ENCODE measurements around the gene EAF2. TPM values are rescaled to one million over a fixed set of nuclear protein-coding genes. Genes with fewer than 3 reads are reported as not detected.
A peak's percentile ranks its signal among the peaks of the same experiment; 100 is the strongest.

The EAF2 gene
- 15.3 and 18.8 TPM in 2 replicates for total RNA-seq

GRCh38 chr3:121834671-121835464 is at the start of gene EAF2, which contains the start of gene IQCB1:
Gene EAF2 (plus strand): TSS chr3:121835209. CDS start chr3:121835286, 77 bp downstream.
Gene IQCB1 (minus strand): TSS chr3:121835060. CDS start chr3:121828960, 6,100 bp downstream.
- H3K9me3 Mint-ChIP-seq = no peaks in the 10 kb centered on the region
- peaks cover 29% of the 10 kb centered on the region for H3K36me3 Mint-ChIP-seq (ENCODE audit: low read depth)

GRCh38 chr3:121786485-121786884 is 48.5 kb upstream of the EAF2 start:
- intact Hi-C loops (cut with micrococcal nuclease) = no loop called here
- H3K9me3 Mint-ChIP-seq = no peaks in the 10 kb centered on the region
- H3K27ac Mint-ChIP-seq = no peak overlapping the region
- no peaks in the 10 kb centered on the region for H3K4me1 Mint-ChIP-seq (ENCODE audit: low read depth)
- H3K4me3 Mint-ChIP-seq = no peak overlapping the region
- no peaks in the 10 kb centered on the region for H3K27me3 Mint-ChIP-seq (ENCODE audit: insufficient read depth)
- DNase-seq (ENCODE audit: low spot score) = no peak
- H3K36me3 Mint-ChIP-seq (ENCODE audit: low read depth) = peaks cover 50% of the 10 kb centered on the region

More at GRCh38 chr3:121834671-121835464, at the start of gene EAF2, which contains the start of gene IQCB1:
- intact Hi-C loops (cut with micrococcal nuclease) = loop anchor here (1.0 to 10.0 kb wide), 21 partner anchors 86 to 1750 kb away; partner anchors contain the start of genes GOLGB1, GTF2E1, HACD2 and HCLS1
- Mint-ChIP-seq H3K4me1 (ENCODE audit: low read depth) (peaks cover 60% of the 10 kb centered on the region), H3K27me3 (ENCODE audit: insufficient read depth) (no peaks in the 10 kb centered on the region), H3K4me3 (peak within 1 kb of the TSS; percentile 98), H3K27ac (peak within 1 kb of the TSS; percentile 97)
- DNase-seq (ENCODE audit: low spot score) = peak; percentile 95

GRCh38 chr3:121793078-121793477 is 41.9 kb upstream of the EAF2 start:
- no peak overlapping the region for H3K27ac Mint-ChIP-seq
- H3K27me3 Mint-ChIP-seq (ENCODE audit: insufficient read depth) = no peaks in the 10 kb centered on the region
- intact Hi-C loops (cut with micrococcal nuclease) = no loop called here
- H3K9me3 Mint-ChIP-seq = no peaks in the 10 kb centered on the region
- DNase-seq (ENCODE audit: low spot score) = no peak
- peaks cover 46% of the 10 kb centered on the region for H3K36me3 Mint-ChIP-seq (ENCODE audit: low read depth)
- no peaks in the 10 kb centered on the region for H3K4me1 Mint-ChIP-seq (ENCODE audit: low read depth)
- no peak overlapping the region for H3K4me3 Mint-ChIP-seq

GRCh38 chr3:121794264-121794983 is 40.6 kb upstream of the EAF2 start:
- no peaks in the 10 kb centered on the region for H3K9me3 Mint-ChIP-seq
- DNase-seq (ENCODE audit: low spot score) = no peak
- H3K4me3 Mint-ChIP-seq = no peak overlapping the region
- H3K4me1 Mint-ChIP-seq (ENCODE audit: low read depth) = no peaks in the 10 kb centered on the region
- peaks cover 33% of the 10 kb centered on the region for H3K36me3 Mint-ChIP-seq (ENCODE audit: low read depth)
- no peak overlapping the region for H3K27ac Mint-ChIP-seq
- no peaks in the 10 kb centered on the region for H3K27me3 Mint-ChIP-seq (ENCODE audit: insufficient read depth)
- intact Hi-C loops (cut with micrococcal nuclease) = no loop called here

GRCh38 chr3:121796970-121797369 is 38.0 kb upstream of the EAF2 start:
- peaks cover 32% of the 10 kb centered on the region for H3K36me3 Mint-ChIP-seq (ENCODE audit: low read depth)
- no peak overlapping the region for H3K4me3 Mint-ChIP-seq
- no peak for DNase-seq (ENCODE audit: low spot score)
- H3K9me3 Mint-ChIP-seq = no peaks in the 10 kb centered on the region
- intact Hi-C loops (cut with micrococcal nuclease) = no loop called here
- no peaks in the 10 kb centered on the region for H3K27me3 Mint-ChIP-seq (ENCODE audit: insufficient read depth)
- no peak overlapping the region for H3K27ac Mint-ChIP-seq
- H3K4me1 Mint-ChIP-seq (ENCODE audit: low read depth) = peaks cover 12% of the 10 kb centered on the region

GRCh38 chr3:121800906-121801305 is 34.1 kb upstream of the EAF2 start:
- H3K4me1 Mint-ChIP-seq (ENCODE audit: low read depth) = peaks cover 12% of the 10 kb centered on the region
- H3K36me3 Mint-ChIP-seq (ENCODE audit: low read depth) = peaks cover 32% of the 10 kb centered on the region
- no peak overlapping the region for H3K4me3 Mint-ChIP-seq
- no peaks in the 10 kb centered on the region for H3K27me3 Mint-ChIP-seq (ENCODE audit: insufficient read depth)
- no peaks in the 10 kb centered on the region for H3K9me3 Mint-ChIP-seq
- intact Hi-C loops (cut with micrococcal nuclease) = no loop called here
- H3K27ac Mint-ChIP-seq = no peak overlapping the region
- no peak for DNase-seq (ENCODE audit: low spot score)

GRCh38 chr3:121803771-121804320 is 31.2 kb upstream of the EAF2 start:
- Mint-ChIP-seq H3K36me3 (ENCODE audit: low read depth) (peaks cover 38% of the 10 kb centered on the region), H3K4me1 (ENCODE audit: low read depth) (peaks cover 12% of the 10 kb centered on the region), H3K4me3 (no peak overlapping the region), H3K27ac (no peak overlapping the region), H3K9me3 (no peaks in the 10 kb centered on the region), H3K27me3 (ENCODE audit: insufficient read depth) (no peaks in the 10 kb centered on the region)
- no peak for DNase-seq (ENCODE audit: low spot score)
- intact Hi-C loops (cut with micrococcal nuclease) = no loop called here

GRCh38 chr3:121809249-121809648 is 25.8 kb upstream of the EAF2 start:
- Mint-ChIP-seq H3K27ac (no peak overlapping the region), H3K4me1 (ENCODE audit: low read depth) (peaks cover 16% of the 10 kb centered on the region), H3K36me3 (ENCODE audit: low read depth) (peaks cover 39% of the 10 kb centered on the region), H3K4me3 (no peak overlapping the region), H3K9me3 (no peaks in the 10 kb centered on the region), H3K27me3 (ENCODE audit: insufficient read depth) (no peaks in the 10 kb centered on the region)
- intact Hi-C loops (cut with micrococcal nuclease) = no loop called here
- no peak for DNase-seq (ENCODE audit: low spot score)

- Mint-ChIP-seq H3K36me3 (ENCODE audit: low read depth) (peaks cover 66% of the 10 kb centered on the region), H3K9me3 (peaks cover 12% of the 10 kb centered on the region), H3K4me1 (ENCODE audit: low read depth) (peaks cover 65% of the 10 kb centered on the region), H3K27me3 (ENCODE audit: insufficient read depth) (no peaks in the 10 kb centered on the region), H3K4me3 (no peak overlapping the region), H3K27ac (peak overlapping the region; percentile 37)
- no peak for DNase-seq (ENCODE audit: low spot score)
- intact Hi-C loops (cut with micrococcal nuclease) = no loop called here
Observed at GRCh38 chr3:121817753-121818152, 17.3 kb upstream of the EAF2 start.

- DNase-seq (ENCODE audit: low spot score) = no peak
- H3K4me3 Mint-ChIP-seq = no peak overlapping the region
- H3K9me3 Mint-ChIP-seq = peaks cover 20% of the 10 kb centered on the region
Observed at GRCh38 chr3:121818578-121818977, 16.4 kb upstream of the EAF2 start.

GRCh38 chr3:121819236-121819635 is 15.8 kb upstream of the EAF2 start:
- peaks cover 58% of the 10 kb centered on the region for H3K4me1 Mint-ChIP-seq (ENCODE audit: low read depth)
- no peak overlapping the region for H3K27ac Mint-ChIP-seq
- DNase-seq (ENCODE audit: low spot score) = no peak

More at GRCh38 chr3:121818578-121818977, 16.4 kb upstream of the EAF2 start:
- no peak overlapping the region for H3K27ac Mint-ChIP-seq
- no peaks in the 10 kb centered on the region for H3K27me3 Mint-ChIP-seq (ENCODE audit: insufficient read depth)
- peaks cover 75% of the 10 kb centered on the region for H3K36me3 Mint-ChIP-seq (ENCODE audit: low read depth)
- intact Hi-C loops (cut with micrococcal nuclease) = no loop called here
- peaks cover 64% of the 10 kb centered on the region for H3K4me1 Mint-ChIP-seq (ENCODE audit: low read depth)

GRCh38 chr3:121821421-121822199 is 13.4 kb upstream of the EAF2 start:
- H3K9me3 Mint-ChIP-seq = peaks cover 27% of the 10 kb centered on the region
- H3K4me1 Mint-ChIP-seq (ENCODE audit: low read depth) = peaks cover 38% of the 10 kb centered on the region
- intact Hi-C loops (cut with micrococcal nuclease) = no loop called here
- DNase-seq (ENCODE audit: low spot score) = no peak
- H3K4me3 Mint-ChIP-seq = no peak overlapping the region
- no peaks in the 10 kb centered on the region for H3K27me3 Mint-ChIP-seq (ENCODE audit: insufficient read depth)
- H3K36me3 Mint-ChIP-seq (ENCODE audit: low read depth) = peaks cover 78% of the 10 kb centered on the region
- H3K27ac Mint-ChIP-seq = no peak overlapping the region

More at GRCh38 chr3:121819236-121819635, 15.8 kb upstream of the EAF2 start:
- peaks cover 76% of the 10 kb centered on the region for H3K36me3 Mint-ChIP-seq (ENCODE audit: low read depth)
- H3K9me3 Mint-ChIP-seq = peaks cover 21% of the 10 kb centered on the region
- H3K27me3 Mint-ChIP-seq (ENCODE audit: insufficient read depth) = no peaks in the 10 kb centered on the region
- intact Hi-C loops (cut with micrococcal nuclease) = no loop called here
- H3K4me3 Mint-ChIP-seq = no peak overlapping the region
